HG03135 (cell line): ENCODE data around the gene ODF2L.

Experiments used
- ATAC-seq: cut with Tn5 transposase; IDR thresholded peaks from one replicate; pipeline ENCODE4 v1.9.1; 2021; ENCODE audit warnings: mild to moderate bottlenecking, moderate library complexity; ENCODE audit not compliant: unreplicated experiment

ODF2L gene

GRCh38 chr1:86395751-86396497, at the start of gene ODF2L:
Gene ODF2L, minus strand, starts transcription at chr1:86396323. Its CDS starts 9,296 bp downstream, at chr1:86387027.
- ATAC-seq = peak; percentile 100

GRCh38 chr1:86445919-86446318, 49.8 kb upstream of the ODF2L start:
- ATAC-seq = no peak

- ATAC-seq = no peak
These were observed 45.9 kb upstream of the ODF2L start for GRCh38 chr1:86441997-86442396.

- ATAC-seq = no peak
These were observed 45.5 kb upstream of the ODF2L start for GRCh38 chr1:86441581-86441980.

- no peak for ATAC-seq
These were observed 39.9 kb upstream of the ODF2L start for GRCh38 chr1:86436041-86436440.

- no peak for ATAC-seq
These were observed 39.2 kb upstream of the ODF2L start for GRCh38 chr1:86435327-86435726.

- no peak for ATAC-seq
These were observed 37.9 kb upstream of the ODF2L start for GRCh38 chr1:86434059-86434458.

GRCh38 chr1:86430376-86430775, 34.3 kb upstream of the ODF2L start:
- ATAC-seq = no peak

- ATAC-seq = no peak
These were observed 33.7 kb upstream of the ODF2L start for GRCh38 chr1:86429835-86430234.

GRCh38 chr1:86429122-86429725, 33.1 kb upstream of the ODF2L start:
- ATAC-seq = no peak

GRCh38 chr1:86423873-86424272, 27.8 kb upstream of the ODF2L start, which contains the start of gene CLCA2:
Gene CLCA2, plus strand, starts transcription at chr1:86424171. Its CDS starts 77 bp downstream, at chr1:86424248.
- no peak for ATAC-seq

GRCh38 chr1:86423473-86423872, 27.4 kb upstream of the ODF2L start:
- no peak for ATAC-seq

- ATAC-seq = no peak
These were observed 25.6 kb upstream of the ODF2L start for GRCh38 chr1:86421601-86422280.

GRCh38 chr1:86419277-86419903, 23.3 kb upstream of the ODF2L start:
- peak; percentile 67 for ATAC-seq

GRCh38 chr1:86416343-86416742, 20.2 kb upstream of the ODF2L start:
- no peak for ATAC-seq

GRCh38 chr1:86410879-86411278, 14.8 kb upstream of the ODF2L start:
- ATAC-seq = no peak

GRCh38 chr1:86409416-86410021, 13.4 kb upstream of the ODF2L start:
- ATAC-seq = no peak

- peak; percentile 21 for ATAC-seq
These were observed 371 bp upstream of the ODF2L start for GRCh38 chr1:86396498-86396890.

GRCh38 chr1:86394416-86394815, 1.7 kb downstream of the ODF2L start:
- no peak for ATAC-seq

GRCh38 chr1:86389307-86389706, 6.8 kb downstream of the ODF2L start:
- peak; percentile 91 for ATAC-seq

- ATAC-seq = no peak
These were observed 7.3 kb downstream of the ODF2L start for GRCh38 chr1:86388777-86389176.
